ENCODE results near the gene B4GALT3.

- TF ChIP-seq CTCF (IDR thresholded peaks at IDR 0.05) (no peak), POLR2A (IDR thresholded peaks at IDR 0.05) (no peak), POLR2AphosphoS5 (IDR thresholded peaks at IDR 0.05) (no peak)
These were observed 3.3 kb upstream of the B4GALT3 start for GRCh38 chr1:161180639-161181038.
